Trophoblast cell (in vitro differentiated cells and primary cell): ENCODE measurements around the gene PAK3.

Experiments
- DNase-seq, 2 donors: peaks; one replicate each; pipeline ENCODE4 v3.0.0-alpha.2; 2016
- H2AFZ ChIP-seq: 2 replicates; pipeline ENCODE4 v1.6.1; 2013; ENCODE audit warnings: low read length, moderate library complexity, mild to moderate bottlenecking; ENCODE audit not compliant: insufficient read depth, poor library complexity
- H2AK5ac ChIP-seq: 2 replicates; pipeline ENCODE4 v1.6.1; 2013; ENCODE audit warnings: mild to moderate bottlenecking, low read length
- H2BK120ac ChIP-seq: 2 replicates; pipeline ENCODE4 v1.6.1; 2013; ENCODE audit warnings: low read length, mild to moderate bottlenecking, moderate library complexity; ENCODE audit not compliant: insufficient read depth, poor library complexity
- H2BK12ac ChIP-seq: 2 replicates; pipeline ENCODE4 v1.6.1; 2013; ENCODE audit warnings: mild to moderate bottlenecking, low read length, moderate library complexity
- H2BK5ac ChIP-seq: 2 replicates; pipeline ENCODE4 v1.6.1; 2013; ENCODE audit warnings: low read length, low read depth, moderate library complexity, mild to moderate bottlenecking; ENCODE audit not compliant: poor library complexity
- H3K14ac ChIP-seq: 2 replicates; pipeline ENCODE4 v1.6.1; 2013; ENCODE audit warnings: mild to moderate bottlenecking, low read length
- H3K18ac ChIP-seq: 2 replicates; pipeline ENCODE4 v1.6.1; 2013; ENCODE audit warnings: mild to moderate bottlenecking, low read length
- H3K23ac ChIP-seq: 2 replicates; pipeline ENCODE4 v1.6.1; 2013; ENCODE audit warnings: low read length
- H3K27ac ChIP-seq: 2 replicates; pipeline ENCODE4 v1.5.1; 2013; ENCODE audit warnings: low read depth, mild to moderate bottlenecking, inconsistent platforms, low read length, moderate library complexity
- H3K27me3 ChIP-seq: 2 replicates; pipeline ENCODE4 v1.6.1; 2013; ENCODE audit warnings: inconsistent platforms, mild to moderate bottlenecking, low read length, moderate library complexity; ENCODE audit not compliant: insufficient read depth
- H3K36me3 ChIP-seq, 2 experiments: 1 replicate in 1 of 2; 2 replicates in 1 of 2; pipeline ENCODE4 v1.6.1; 2013; ENCODE audit warnings: low read length in 2 of 2, mild to moderate bottlenecking in 2 of 2, moderate library complexity in 1 of 2; ENCODE audit not compliant: insufficient read depth in 2 of 2, control insufficient read depth in 1 of 2
- H3K4ac ChIP-seq: 2 replicates; pipeline ENCODE4 v1.6.1; 2013; ENCODE audit warnings: low read depth, mild to moderate bottlenecking, low read length, moderate library complexity
- H3K4me1 ChIP-seq, 2 experiments: 1 replicate in 1 of 2; 2 replicates in 1 of 2; pipeline ENCODE4 v1.6.1; 2013; ENCODE audit warnings: low read length in 2 of 2, mild to moderate bottlenecking in 2 of 2, moderate library complexity in 1 of 2; ENCODE audit not compliant: insufficient read depth in 2 of 2, control insufficient read depth in 1 of 2
- H3K4me2 ChIP-seq: 2 replicates; pipeline ENCODE4 v1.6.1; 2013; ENCODE audit warnings: inconsistent platforms, mild to moderate bottlenecking, low read length, moderate library complexity
- H3K4me3 ChIP-seq: 2 replicates; pipeline ENCODE4 v1.5.1; 2013; ENCODE audit warnings: mild to moderate bottlenecking, low read depth, low read length, inconsistent platforms
- H3K79me1 ChIP-seq: one replicate; pipeline ENCODE4 v1.6.1; 2013; ENCODE audit warnings: low read length
- H3K79me2 ChIP-seq: 2 replicates; pipeline ENCODE4 v1.6.1; 2013; ENCODE audit warnings: low read length, mild to moderate bottlenecking; ENCODE audit not compliant: control insufficient read depth, insufficient read depth, poor library complexity
- H3K9ac ChIP-seq: 2 replicates; pipeline ENCODE4 v1.6.1; 2013; ENCODE audit warnings: mild to moderate bottlenecking, low read length
- H3K9me3 ChIP-seq: 2 replicates; pipeline ENCODE4 v1.6.1; 2013; ENCODE audit warnings: low read depth, mild to moderate bottlenecking, control low read depth, inconsistent platforms, low read length; ENCODE audit not compliant: insufficient read depth
- H4K12ac ChIP-seq: 2 replicates; pipeline ENCODE4 v1.6.1; 2013; ENCODE audit warnings: low read depth, mild to moderate bottlenecking, low read length, moderate library complexity
- H4K8ac ChIP-seq: 2 replicates; pipeline ENCODE4 v1.6.1; 2013; ENCODE audit warnings: low read depth, mild to moderate bottlenecking, low read length, moderate library complexity
- H4K91ac ChIP-seq: one replicate; pipeline ENCODE4 v1.6.1; 2013; ENCODE audit warnings: low read depth, mild to moderate bottlenecking, low read length, moderate library complexity
- WGBS: extraction: QIAGEN DNeasy Blood & Tissue Kit; methylation state at CpG from one replicate; pipeline ENCODE4 v1.1.7; 2013; ENCODE audit warnings: missing lambda C conversion rate; ENCODE audit not compliant: insufficient read length, insufficient coverage; ENCODE audit errors: extremely low coverage; 5-methylcytosine and 5-hydroxymethylcytosine counted together

Gene PAK3

GRCh38 chrX:111199505-111199904, 103.5 kb downstream of the PAK3 start:
- Histone ChIP-seq H3K14ac (no peak overlapping the region), H3K79me2 (no peaks in the 10 kb centered on the region), H3K18ac (no peak overlapping the region), H3K27me3 (no peaks in the 10 kb centered on the region), H2BK5ac (no peak overlapping the region), H3K27ac (no peak overlapping the region), H3K4me1 (no peaks in the 10 kb centered on the region), H2AFZ (no peak overlapping the region), H3K9ac (no peak overlapping the region), H3K4me3 (no peak overlapping the region), H2BK12ac (no peak overlapping the region), H3K79me1 (no peaks in the 10 kb centered on the region), H3K23ac (no peak overlapping the region), H4K91ac (no peak overlapping the region), H3K4ac (no peak overlapping the region), H4K8ac (no peak overlapping the region), H3K9me3 (no peaks in the 10 kb centered on the region), H2BK120ac (no peak overlapping the region), H4K12ac (no peak overlapping the region), H3K36me3 (no peaks in the 10 kb centered on the region), H2AK5ac (no peak overlapping the region), H3K4me2 (no peak overlapping the region)
- WGBS: no CpG with 5 or more reads among the region's 2 CpGs
- DNase-seq: no peak

- H3K4ac ChIP-seq: no peak overlapping the region
- H2BK5ac ChIP-seq: no peak overlapping the region
- no peak overlapping the region for H2BK120ac ChIP-seq
- DNase-seq: no peak
- H2AFZ ChIP-seq: no peak overlapping the region
- no peaks in the 10 kb centered on the region for H3K27me3 ChIP-seq
- H3K4me3 ChIP-seq: no peak overlapping the region
- H4K91ac ChIP-seq: no peak overlapping the region
- no peak overlapping the region for H2AK5ac ChIP-seq
- H3K9me3 ChIP-seq: no peaks in the 10 kb centered on the region
- no peak overlapping the region for H3K9ac ChIP-seq
- no CpG with 5 or more reads among the region's 3 CpGs for WGBS
- H3K79me2 ChIP-seq: no peaks in the 10 kb centered on the region
- no peak overlapping the region for H4K8ac ChIP-seq
- H4K12ac ChIP-seq: no peak overlapping the region
- H3K4me2 ChIP-seq: no peak overlapping the region
- no peak overlapping the region for H2BK12ac ChIP-seq
- H3K14ac ChIP-seq: no peak overlapping the region
- no peaks in the 10 kb centered on the region for H3K4me1 ChIP-seq
- no peak overlapping the region for H3K18ac ChIP-seq
- H3K23ac ChIP-seq: no peak overlapping the region
- no peak overlapping the region for H3K27ac ChIP-seq
- no peaks in the 10 kb centered on the region for H3K36me3 ChIP-seq
- H3K79me1 ChIP-seq: no peaks in the 10 kb centered on the region
These were observed 104.3 kb downstream of the PAK3 start for GRCh38 chrX:111200327-111200726.

GRCh38 chrX:111207851-111208250, 111.9 kb downstream of the PAK3 start:
- Histone ChIP-seq H3K4me1 (no peaks in the 10 kb centered on the region), H2BK120ac (no peak overlapping the region), H3K79me2 (no peaks in the 10 kb centered on the region), H3K27me3 (no peaks in the 10 kb centered on the region), H3K4ac (no peak overlapping the region), H3K79me1 (no peaks in the 10 kb centered on the region), H2AK5ac (no peak overlapping the region), H2BK12ac (no peak overlapping the region), H2AFZ (no peak overlapping the region), H3K4me3 (no peak overlapping the region), H3K4me2 (no peak overlapping the region), H2BK5ac (no peak overlapping the region), H3K36me3 (peaks cover 0 to 1% of the 10 kb centered on the region in 2 experiments), H4K8ac (no peak overlapping the region), H3K9me3 (no peaks in the 10 kb centered on the region), H3K9ac (no peak overlapping the region), H4K91ac (no peak overlapping the region), H4K12ac (no peak overlapping the region), H3K23ac (no peak overlapping the region), H3K14ac (no peak overlapping the region), H3K18ac (no peak overlapping the region), H3K27ac (no peak overlapping the region)
- no CpG with 5 or more reads among the region's 8 CpGs for WGBS
- DNase-seq: no peak

DNA sequence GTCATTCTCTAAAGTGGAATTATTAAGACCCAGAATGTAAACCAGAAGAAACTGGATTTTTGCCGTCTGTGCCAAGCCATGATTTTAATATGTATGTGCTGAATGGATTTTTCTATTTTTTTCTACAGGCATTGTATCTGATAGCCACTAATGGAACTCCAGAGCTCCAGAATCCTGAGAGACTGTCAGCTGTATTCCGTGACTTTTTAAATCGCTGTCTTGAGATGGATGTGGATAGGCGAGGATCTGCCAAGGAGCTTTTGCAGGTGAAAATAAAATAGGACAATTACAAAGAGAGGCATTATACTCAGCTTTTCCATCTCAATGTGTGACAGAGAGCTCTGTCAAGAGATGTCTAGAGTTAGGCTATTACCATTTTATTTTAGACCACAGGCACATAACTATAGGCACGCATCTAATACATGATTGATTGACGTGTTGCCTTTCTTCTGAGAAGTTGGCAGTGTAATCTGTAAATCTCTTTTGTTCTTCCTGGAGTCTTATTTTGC, 120.4 kb downstream of the PAK3 start:
- no peaks in the 10 kb centered on the region for H3K4me1 ChIP-seq
- DNase-seq: no peak
- H4K91ac ChIP-seq: no peak overlapping the region
- H3K27ac ChIP-seq: no peak overlapping the region
- no peak overlapping the region for H3K4ac ChIP-seq
- no peak overlapping the region for H3K4me3 ChIP-seq
- no peaks in the 10 kb centered on the region for H3K27me3 ChIP-seq
- H3K36me3 ChIP-seq: no peaks in the 10 kb centered on the region
- no CpG with 5 or more reads among the region's 6 CpGs for WGBS
- no peak overlapping the region for H2BK5ac ChIP-seq
- no peak overlapping the region for H2AFZ ChIP-seq
- H4K8ac ChIP-seq: no peak overlapping the region
- H3K14ac ChIP-seq: no peak overlapping the region
- no peaks in the 10 kb centered on the region for H3K79me2 ChIP-seq
- H3K9me3 ChIP-seq: no peaks in the 10 kb centered on the region
- no peak overlapping the region for H3K18ac ChIP-seq
- no peak overlapping the region for H2AK5ac ChIP-seq
- no peak overlapping the region for H2BK12ac ChIP-seq
- no peak overlapping the region for H3K4me2 ChIP-seq
- no peak overlapping the region for H2BK120ac ChIP-seq
- no peak overlapping the region for H3K23ac ChIP-seq
- no peak overlapping the region for H3K9ac ChIP-seq
- no peaks in the 10 kb centered on the region for H3K79me1 ChIP-seq
- H4K12ac ChIP-seq: no peak overlapping the region
